Tibial artery (tissue), 4 donors: ENCODE measurements around the gene ZNF385B.

Experiments used
- DNase-seq, 2 donors: peaks; one replicate each; pipeline ENCODE4 v3.0.0-alpha.2; 2019
- H3K27ac ChIP-seq, 2 donors: fragments of 200-600 bp; sonication (generic) in 1 of 2; 1 replicate in 1 of 2; 2 replicates in 1 of 2; pipeline ENCODE4 v1.5.1; 2018 to 2019; ENCODE audit warnings: mild to moderate bottlenecking in 1 of 2
- H3K27me3 ChIP-seq, 2 donors: fragments of 200-600 bp; sonication (generic) in 1 of 2; one replicate each; pipeline versions ENCODE4 v1.5.1 to v1.6.0; 2016 to 2019
- H3K36me3 ChIP-seq, 3 donors: fragments of 200-600 bp; sonication (generic) in 2 of 3; one replicate each; pipeline ENCODE4 v1.5.1; 2016 to 2019; ENCODE audit warnings: mild to moderate bottlenecking in 2 of 3
- H3K4me1 ChIP-seq, 4 donors: fragments of 200-600 bp; sonication (generic) in 2 of 4; 1 replicate in 3 of 4; 2 replicates in 1 of 4; pipeline ENCODE4 v1.5.1; 2016 to 2019
- H3K4me3 ChIP-seq, 2 donors: fragments of 200-600 bp; sonication (generic) in 1 of 2; 1 replicate in 1 of 2; 2 replicates in 1 of 2; pipeline ENCODE4 v1.5.1; 2018 to 2019; ENCODE audit warnings: mild to moderate bottlenecking in 2 of 2
- H3K9me3 ChIP-seq, 3 donors: fragments of 200-600 bp; sonication (generic) in 1 of 3; one replicate each; pipeline ENCODE4 v1.5.1; 2016 to 2019
- CTCF ChIP-seq, 2 experiments: fragments of 200-600 bp in 1 of 2; fragments of 450-650 bp in 1 of 2; IDR thresholded peaks; one replicate each; pipeline ENCODE4 v1.5.1; 2017 to 2019; ENCODE audit warnings: antibody characterized with exemption in 2 of 2, mild to moderate bottlenecking in 1 of 2, moderate library complexity in 1 of 2
- intact Hi-C: fragments of 100-400 bp; cut with DNase I; formaldehyde crosslinking; loops from one replicate; pipeline ENCODE4 v1.15.0; 2023; ENCODE audit warnings: low total_unique reads

ZNF385B gene

GRCh38 chr2:179764710-179765109 is 96.7 kb downstream of the ZNF385B start:
- Histone ChIP-seq H3K4me1 (peaks cover 0 to 5% (median 2%) of the 10 kb centered on the region in 4 donors), H3K9me3 (no peaks in the 10 kb centered on the region), H3K36me3 (no peaks in the 10 kb centered on the region), H3K27ac (no peak overlapping the region), H3K4me3 (no peak overlapping the region), H3K27me3 (no peaks in the 10 kb centered on the region)
- no peak for DNase-seq
- no peak for TF ChIP-seq CTCF (IDR thresholded peaks at IDR 0.05)
- intact Hi-C loops = no loop called here

- Histone ChIP-seq H3K36me3 (no peaks in the 10 kb centered on the region), H3K27me3 (no peaks in the 10 kb centered on the region), H3K4me3 (no peak overlapping the region), H3K27ac (no peak overlapping the region), H3K4me1 (no peaks in the 10 kb centered on the region), H3K9me3 (peaks cover 0 to 6% (median 4%) of the 10 kb centered on the region in 3 donors)
- no peak for TF ChIP-seq CTCF (IDR thresholded peaks at IDR 0.05)
- intact Hi-C loops = no loop called here
- DNase-seq = no peak
Observed at GRCh38 chr2:179758636-179759035, 102.8 kb downstream of the ZNF385B start.

GRCh38 chr2:179751163-179751809 is 110.1 kb downstream of the ZNF385B start:
- Histone ChIP-seq H3K4me3 (no peak overlapping the region), H3K27me3 (no peaks in the 10 kb centered on the region), H3K36me3 (no peaks in the 10 kb centered on the region), H3K27ac (no peak overlapping the region), H3K4me1 (no peaks in the 10 kb centered on the region), H3K9me3 (no peaks in the 10 kb centered on the region)
- TF ChIP-seq CTCF (IDR thresholded peaks at IDR 0.05) = peak; percentile 60 to 69
- DNase-seq = no peak
- intact Hi-C loops = no loop called here

GRCh38 chr2:179749210-179749609 is 112.2 kb downstream of the ZNF385B start:
- no peak overlapping the region for H3K4me3 ChIP-seq
- no peaks in the 10 kb centered on the region for H3K9me3 ChIP-seq
- DNase-seq = no peak
- no peaks in the 10 kb centered on the region for H3K36me3 ChIP-seq
- H3K27ac ChIP-seq = no peak overlapping the region
- H3K27me3 ChIP-seq = no peaks in the 10 kb centered on the region
- TF ChIP-seq CTCF (IDR thresholded peaks at IDR 0.05) = no peak
- intact Hi-C loops = loop anchor here (10.0 kb wide), 1 partner anchor 314 kb away; no protein-coding TSS in a partner anchor
- H3K4me1 ChIP-seq = no peaks in the 10 kb centered on the region

GRCh38 chr2:179746981-179747380 is 114.4 kb downstream of the ZNF385B start:
- DNase-seq = no peak
- no peak overlapping the region for H3K4me3 ChIP-seq
- intact Hi-C loops = loop anchor here (10.0 kb wide), 1 partner anchor 312 kb away; no protein-coding TSS in a partner anchor

More at GRCh38 chr2:179746981-179747380, 114.4 kb downstream of the ZNF385B start:
- no peak for TF ChIP-seq CTCF (IDR thresholded peaks at IDR 0.05)
- Histone ChIP-seq H3K27me3 (no peaks in the 10 kb centered on the region), H3K4me1 (peaks cover 0 to 11% (median under 1%) of the 10 kb centered on the region in 4 donors), H3K36me3 (no peaks in the 10 kb centered on the region), H3K9me3 (no peaks in the 10 kb centered on the region), H3K27ac (no peak overlapping the region)
